Tibial nerve (tissue), 4 donors: Measurements from ENCODE around the gene ACAD9.

Source experiments
- EP300 ChIP-seq, 2 donors: sonication (generic); formaldehyde crosslinking; IDR thresholded peaks; one replicate each; pipeline ENCODE4 v1.6.1; 2017; ENCODE audit warnings: antibody characterized with exemption in 2 of 2, mild to moderate bottlenecking in 1 of 2
- TF ChIP-seq, protein P1 (sequence below), 5 experiments: fragments of 200-600 bp in 3 of 5; fragments of 450-650 bp in 2 of 5; sonication (generic) in 3 of 5; IDR thresholded peaks; one replicate each; pipeline ENCODE4 v1.5.1; 2016 to 2019; ENCODE audit warnings: antibody characterized with exemption in 5 of 5, mild to moderate bottlenecking in 3 of 5, moderate library complexity in 2 of 5

DNA sequence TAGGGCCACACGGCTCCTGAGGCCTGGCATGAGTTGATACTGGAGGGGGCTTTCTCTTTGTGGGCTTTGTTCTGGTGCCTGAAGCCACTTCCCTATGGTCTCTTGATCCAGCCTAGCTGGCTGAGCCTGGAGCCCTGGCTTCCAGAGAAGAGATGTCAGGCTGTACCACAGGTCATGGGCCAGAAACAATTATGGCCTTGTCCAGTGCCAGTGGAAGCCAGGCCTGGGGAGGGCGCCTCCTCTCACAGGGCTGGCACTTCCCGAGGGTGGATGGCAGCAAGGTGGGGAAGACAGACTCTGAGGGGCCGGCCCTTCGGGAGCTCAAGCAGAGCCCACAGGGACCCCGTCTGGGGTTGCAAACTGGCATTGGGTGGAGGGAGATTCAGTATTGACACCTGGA lies 34.9 kb upstream of the ACAD9 start:
- TF ChIP-seq, protein P1, sequence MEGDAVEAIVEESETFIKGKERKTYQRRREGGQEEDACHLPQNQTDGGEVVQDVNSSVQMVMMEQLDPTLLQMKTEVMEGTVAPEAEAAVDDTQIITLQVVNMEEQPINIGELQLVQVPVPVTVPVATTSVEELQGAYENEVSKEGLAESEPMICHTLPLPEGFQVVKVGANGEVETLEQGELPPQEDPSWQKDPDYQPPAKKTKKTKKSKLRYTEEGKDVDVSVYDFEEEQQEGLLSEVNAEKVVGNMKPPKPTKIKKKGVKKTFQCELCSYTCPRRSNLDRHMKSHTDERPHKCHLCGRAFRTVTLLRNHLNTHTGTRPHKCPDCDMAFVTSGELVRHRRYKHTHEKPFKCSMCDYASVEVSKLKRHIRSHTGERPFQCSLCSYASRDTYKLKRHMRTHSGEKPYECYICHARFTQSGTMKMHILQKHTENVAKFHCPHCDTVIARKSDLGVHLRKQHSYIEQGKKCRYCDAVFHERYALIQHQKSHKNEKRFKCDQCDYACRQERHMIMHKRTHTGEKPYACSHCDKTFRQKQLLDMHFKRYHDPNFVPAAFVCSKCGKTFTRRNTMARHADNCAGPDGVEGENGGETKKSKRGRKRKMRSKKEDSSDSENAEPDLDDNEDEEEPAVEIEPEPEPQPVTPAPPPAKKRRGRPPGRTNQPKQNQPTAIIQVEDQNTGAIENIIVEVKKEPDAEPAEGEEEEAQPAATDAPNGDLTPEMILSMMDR (IDR thresholded peaks at IDR 0.05), result no peak
- no peak for TF ChIP-seq EP300 (IDR thresholded peaks at IDR 0.05)
